ENCODE data around the gene CDK5RAP2.
A peak's percentile ranks its signal among the peaks of the same experiment; 100 is the strongest.

The CDK5RAP2 gene

DNA sequence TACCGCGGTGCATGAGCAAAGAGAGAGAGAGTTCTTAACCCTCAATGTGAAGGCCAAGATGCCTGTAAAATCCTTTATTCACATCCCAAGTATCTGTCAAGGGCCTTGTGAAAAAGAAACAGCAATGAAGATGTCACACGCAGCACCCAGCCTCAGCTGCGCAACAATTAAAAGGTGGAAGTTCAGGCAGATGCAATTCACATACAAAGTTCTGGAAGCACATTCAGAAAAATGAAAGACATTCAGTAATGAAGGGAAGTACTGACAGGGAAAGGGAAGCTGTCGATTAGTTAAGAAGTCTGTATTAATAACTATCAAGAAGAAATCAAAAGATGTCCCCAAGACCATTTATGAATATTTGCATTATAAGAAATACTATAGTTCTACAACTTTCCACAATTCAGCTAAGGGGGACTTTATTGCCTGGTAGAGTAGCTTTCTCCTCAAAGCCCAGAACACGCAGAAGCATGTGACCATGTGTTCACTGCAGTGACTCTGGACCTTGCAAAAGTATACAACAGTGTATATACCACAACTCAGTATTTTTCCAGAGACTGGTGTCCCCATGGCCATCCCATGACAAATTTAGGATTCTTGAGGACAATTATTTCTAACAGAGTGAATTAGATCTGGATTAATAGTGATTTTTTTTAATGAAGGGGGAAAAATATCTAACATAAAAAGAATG, 137.5 kb downstream of the CDK5RAP2 start:
- TF ChIP-seq, protein P1, sequence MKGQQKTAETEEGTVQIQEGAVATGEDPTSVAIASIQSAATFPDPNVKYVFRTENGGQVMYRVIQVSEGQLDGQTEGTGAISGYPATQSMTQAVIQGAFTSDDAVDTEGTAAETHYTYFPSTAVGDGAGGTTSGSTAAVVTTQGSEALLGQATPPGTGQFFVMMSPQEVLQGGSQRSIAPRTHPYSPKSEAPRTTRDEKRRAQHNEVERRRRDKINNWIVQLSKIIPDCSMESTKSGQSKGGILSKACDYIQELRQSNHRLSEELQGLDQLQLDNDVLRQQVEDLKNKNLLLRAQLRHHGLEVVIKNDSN (IDR thresholded peaks at IDR 0.05), result no peak
- no peak for TF ChIP-seq NFIC (IDR thresholded peaks at IDR 0.05)
- no peak for TF ChIP-seq TCF12 (IDR thresholded peaks at IDR 0.05; ENCODE audit: low read depth)
- TF ChIP-seq, protein P2, sequence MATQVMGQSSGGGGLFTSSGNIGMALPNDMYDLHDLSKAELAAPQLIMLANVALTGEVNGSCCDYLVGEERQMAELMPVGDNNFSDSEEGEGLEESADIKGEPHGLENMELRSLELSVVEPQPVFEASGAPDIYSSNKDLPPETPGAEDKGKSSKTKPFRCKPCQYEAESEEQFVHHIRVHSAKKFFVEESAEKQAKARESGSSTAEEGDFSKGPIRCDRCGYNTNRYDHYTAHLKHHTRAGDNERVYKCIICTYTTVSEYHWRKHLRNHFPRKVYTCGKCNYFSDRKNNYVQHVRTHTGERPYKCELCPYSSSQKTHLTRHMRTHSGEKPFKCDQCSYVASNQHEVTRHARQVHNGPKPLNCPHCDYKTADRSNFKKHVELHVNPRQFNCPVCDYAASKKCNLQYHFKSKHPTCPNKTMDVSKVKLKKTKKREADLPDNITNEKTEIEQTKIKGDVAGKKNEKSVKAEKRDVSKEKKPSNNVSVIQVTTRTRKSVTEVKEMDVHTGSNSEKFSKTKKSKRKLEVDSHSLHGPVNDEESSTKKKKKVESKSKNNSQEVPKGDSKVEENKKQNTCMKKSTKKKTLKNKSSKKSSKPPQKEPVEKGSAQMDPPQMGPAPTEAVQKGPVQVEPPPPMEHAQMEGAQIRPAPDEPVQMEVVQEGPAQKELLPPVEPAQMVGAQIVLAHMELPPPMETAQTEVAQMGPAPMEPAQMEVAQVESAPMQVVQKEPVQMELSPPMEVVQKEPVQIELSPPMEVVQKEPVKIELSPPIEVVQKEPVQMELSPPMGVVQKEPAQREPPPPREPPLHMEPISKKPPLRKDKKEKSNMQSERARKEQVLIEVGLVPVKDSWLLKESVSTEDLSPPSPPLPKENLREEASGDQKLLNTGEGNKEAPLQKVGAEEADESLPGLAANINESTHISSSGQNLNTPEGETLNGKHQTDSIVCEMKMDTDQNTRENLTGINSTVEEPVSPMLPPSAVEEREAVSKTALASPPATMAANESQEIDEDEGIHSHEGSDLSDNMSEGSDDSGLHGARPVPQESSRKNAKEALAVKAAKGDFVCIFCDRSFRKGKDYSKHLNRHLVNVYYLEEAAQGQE (IDR thresholded peaks at IDR 0.05; ENCODE audit: low read depth), result no peak
- no peak for TF ChIP-seq EGR1 (IDR thresholded peaks at IDR 0.05)
- TF ChIP-seq YY1 (IDR thresholded peaks at IDR 0.05; ENCODE audit: low read depth), result no peak

DNA sequence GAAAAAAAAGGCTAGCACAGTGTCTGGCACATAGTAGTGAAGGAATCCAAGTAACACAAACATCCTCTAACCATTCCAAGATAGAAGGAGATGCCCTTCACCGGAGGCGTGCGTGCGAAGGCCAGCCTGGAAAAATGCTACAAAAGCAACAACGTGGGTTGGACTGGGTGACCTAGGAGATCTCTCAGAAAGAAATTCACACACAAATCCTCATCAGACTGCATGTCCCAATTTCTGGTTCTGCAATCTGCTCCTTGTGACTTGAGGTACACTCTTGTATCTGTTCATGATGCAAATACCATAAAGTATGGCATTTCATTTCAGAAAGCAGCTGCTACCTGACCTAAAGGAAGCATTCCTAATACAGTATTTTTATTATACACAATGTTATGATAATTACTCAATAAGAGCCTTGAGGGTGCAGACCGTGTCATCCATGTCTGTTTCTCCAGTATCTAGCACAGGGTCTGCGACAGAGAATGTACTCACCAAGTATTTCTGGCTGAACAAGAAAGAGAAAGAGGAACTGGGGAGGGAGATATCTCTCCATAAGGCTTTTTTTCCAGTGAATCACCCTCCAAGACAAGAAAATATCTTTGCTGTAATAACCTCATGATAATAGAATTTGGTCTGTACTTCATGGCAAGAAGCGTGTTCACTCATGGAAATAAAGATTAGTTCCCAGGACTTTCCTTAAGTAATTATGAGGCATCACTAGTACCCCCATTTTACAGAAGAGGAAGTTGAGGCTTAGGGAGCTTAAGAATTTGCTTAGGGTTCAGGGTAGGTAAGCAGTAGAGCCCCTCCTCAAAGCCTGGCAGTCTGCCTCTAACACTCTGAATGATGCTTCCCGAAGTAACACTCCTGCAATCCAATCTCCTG, 138.3 kb downstream of the CDK5RAP2 start:
- TF ChIP-seq TEAD4 (IDR thresholded peaks at IDR 0.05) (no peak), RAD21 (IDR thresholded peaks at IDR 0.05; ENCODE audit: low read depth) (no peak)

DNA sequence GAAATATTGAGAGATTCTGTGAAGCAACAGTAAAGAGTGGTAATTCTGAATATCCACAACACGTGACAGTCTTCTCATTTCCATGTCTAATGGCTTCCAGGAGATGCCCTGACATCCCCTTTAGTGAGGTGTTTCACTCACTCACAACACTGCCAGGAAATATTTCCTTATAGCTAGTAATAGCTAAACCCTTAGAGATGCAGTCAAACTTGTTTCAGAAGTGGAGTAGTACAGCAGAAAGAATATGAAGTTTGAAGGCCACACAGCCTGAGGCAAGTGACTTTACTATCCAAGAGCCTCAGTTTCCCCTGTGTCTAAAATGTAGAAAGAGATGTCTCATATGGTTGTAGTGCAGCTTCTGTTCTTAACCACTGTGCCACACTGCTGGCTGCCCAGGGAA, 139.2 kb downstream of the CDK5RAP2 start:
- TF ChIP-seq, protein P2 (IDR thresholded peaks at IDR 0.05; ENCODE audit: low read depth), result no peak
- TF ChIP-seq RAD21 (IDR thresholded peaks at IDR 0.05; ENCODE audit: low read depth), result no peak
- no peak for TF ChIP-seq CREB1 (IDR thresholded peaks at IDR 0.05; ENCODE audit: low read depth)
- TF ChIP-seq TEAD4 (IDR thresholded peaks at IDR 0.05), result no peak
- no peak for TF ChIP-seq FOXM1 (IDR thresholded peaks at IDR 0.05; ENCODE audit: borderline replicate concordance, low read depth)
- TF ChIP-seq EGR1 (IDR thresholded peaks at IDR 0.05), result no peak
- TF ChIP-seq NFIC (IDR thresholded peaks at IDR 0.05), result no peak
- TF ChIP-seq YY1 (IDR thresholded peaks at IDR 0.05; ENCODE audit: low read depth), result no peak
- TF ChIP-seq, protein P1 (IDR thresholded peaks at IDR 0.05), result no peak
- no peak for TF ChIP-seq EP300 (IDR thresholded peaks at IDR 0.05; ENCODE audit: borderline replicate concordance)

DNA sequence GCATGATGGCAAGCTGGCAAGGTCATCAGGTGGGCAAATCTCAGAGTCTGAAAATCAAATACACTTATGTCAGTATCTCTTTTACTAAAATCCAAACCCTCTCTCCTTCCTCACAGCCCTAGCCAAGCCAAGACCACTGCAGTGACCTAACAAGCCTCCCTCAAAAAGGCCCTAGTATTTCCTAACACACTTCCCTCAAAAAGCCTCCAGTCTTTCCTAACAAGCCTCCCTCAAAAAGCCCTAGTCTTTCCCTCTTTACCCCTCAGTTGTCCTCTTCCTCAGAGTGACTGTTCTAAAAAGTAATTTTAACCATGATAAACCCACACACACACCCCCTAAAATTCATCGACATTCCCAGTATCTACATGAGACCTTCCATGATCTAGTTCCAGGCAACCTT, 140.0 kb downstream of the CDK5RAP2 start:
- no peak for TF ChIP-seq TCF12 (IDR thresholded peaks at IDR 0.05; ENCODE audit: low read depth)
- no peak for TF ChIP-seq NFIC (IDR thresholded peaks at IDR 0.05)
- no peak for TF ChIP-seq ZBTB7A (IDR thresholded peaks at IDR 0.05; ENCODE audit: low read depth)
- TF ChIP-seq YY1 (IDR thresholded peaks at IDR 0.05; ENCODE audit: low read depth), result no peak
- TF ChIP-seq, protein P2 (IDR thresholded peaks at IDR 0.05; ENCODE audit: low read depth), result no peak

DNA sequence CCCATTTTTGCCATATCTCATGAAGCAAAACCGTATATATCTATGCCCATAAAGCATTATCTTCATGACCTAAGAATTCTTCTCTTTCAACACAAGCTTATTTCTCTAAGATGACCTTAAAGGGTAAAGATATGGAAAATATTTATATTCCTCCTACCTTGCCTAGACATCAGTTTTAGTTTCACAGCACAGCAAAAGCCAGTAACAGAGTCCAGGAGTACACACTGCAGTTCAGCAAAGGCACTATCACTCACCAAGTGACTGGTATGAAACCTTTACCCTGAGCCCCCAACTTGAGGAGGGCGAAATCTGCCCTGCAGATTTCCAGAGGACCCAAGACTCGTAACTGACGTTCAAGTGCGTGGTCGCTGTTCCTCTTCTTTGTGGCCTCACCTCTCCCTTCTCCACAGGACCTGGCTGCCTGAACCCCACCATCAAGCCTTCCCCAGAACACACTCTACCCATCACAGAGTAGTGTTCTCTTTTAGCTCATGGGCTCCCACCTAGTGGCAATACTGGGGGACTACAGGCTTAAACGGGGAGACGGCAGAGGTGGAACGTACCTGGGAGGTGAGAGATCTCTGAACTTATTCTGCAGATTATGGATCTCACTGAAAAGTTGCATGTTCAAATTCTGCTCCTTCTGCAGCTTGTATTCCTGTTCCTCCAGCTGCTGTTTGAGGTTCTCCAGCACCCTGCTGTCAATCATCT, 141.0 kb downstream of the CDK5RAP2 start:
- peak; percentile 30; the same call in 1 of the 2 replicates for TF ChIP-seq RAD21 (IDR thresholded peaks at IDR 0.05; ENCODE audit: low read depth)
- TF ChIP-seq CEBPB (IDR thresholded peaks at IDR 0.05), result no peak
